Panc1 (cell line): ENCODE data around the gene ELOVL1. TPM values are rescaled to one million over a fixed set of nuclear protein-coding genes. Genes with fewer than 3 reads are reported as not detected.

Experiments
- ATAC-seq: fragments of 200-7000 bp; cut with Tn5 transposase; 2 replicates; pipeline ENCODE4 v1.9.1; 2020; ENCODE audit warnings: mild to moderate bottlenecking, moderate library complexity
- BruUV-seq: library from RNA; stranded (reverse); fragments of 400-500 nt; replicated peaks from 2 replicates; lab custom pipeline; 2021; lab: Mats Ljungman, UMichigan
- CTCF ChIA-PET: fragments of 300-600 bp; sonication (Branson Sonifier 250); formaldehyde crosslinking; loops from one replicate; lab custom pipeline; 2022; ENCODE audit warnings: antibody characterized with exemption; lab: Charles Lee
- POLR2A ChIA-PET: fragments of 300-600 bp; sonication (Branson Sonifier 250); formaldehyde crosslinking; loops from one replicate; lab custom pipeline; 2022; ENCODE audit warnings: antibody characterized with exemption; lab: Charles Lee
- DNase-seq: peaks from one replicate; pipeline ENCODE4 v3.0.0-alpha.2; 2010; ENCODE audit warnings: low read depth, low spot score
- H3K27ac ChIP-seq: 2 replicates; pipeline ENCODE4 v1.5.1; 2011; ENCODE audit warnings: mild to moderate bottlenecking, low read length, inconsistent platforms
- H3K27me3 ChIP-seq: fragments of 200-500 bp; sonication (Bioruptor generic); 2 replicates; pipeline ENCODE4 v1.6.0; 2014; ENCODE audit warnings: low read length, inconsistent platforms; ENCODE audit not compliant: control insufficient read depth, insufficient read depth
- H3K36me3 ChIP-seq: fragments of 200-500 bp; sonication (Bioruptor generic); 2 replicates; pipeline ENCODE4 v1.5.1; 2014; ENCODE audit warnings: inconsistent platforms, mild to moderate bottlenecking, low read length, moderate library complexity; ENCODE audit not compliant: control insufficient read depth, insufficient read depth
- H3K4me1 ChIP-seq: 2 replicates; pipeline ENCODE4 v1.5.1; 2011; ENCODE audit warnings: inconsistent platforms, mild to moderate bottlenecking, low read length, moderate library complexity; ENCODE audit not compliant: control insufficient read depth, insufficient read depth
- H3K4me3 ChIP-seq, 2 experiments: 2 replicates each; pipeline ENCODE4 v1.5.1; 2011 to 2012; ENCODE audit warnings: low read depth in 2 of 2, low read length in 2 of 2, mild to moderate bottlenecking in 2 of 2, inconsistent platforms in 1 of 2, moderate library complexity in 1 of 2
- H3K9me3 ChIP-seq: fragments of 200-500 bp; sonication (Bioruptor generic); 2 replicates; pipeline ENCODE4 v1.5.1; 2014; ENCODE audit warnings: low read depth, mild to moderate bottlenecking, inconsistent platforms, low read length, moderate library complexity; ENCODE audit not compliant: control insufficient read depth, insufficient read depth
- POLR2AphosphoS5 ChIP-seq: IDR thresholded peaks from 2 replicates; pipeline ENCODE4 v1.6.1; 2012; ENCODE audit warnings: mild to moderate bottlenecking, low read depth, low read length, moderate library complexity
- REST ChIP-seq, 2 experiments: IDR thresholded peaks; 2 replicates each; pipeline ENCODE4 v1.6.1; 2011 to 2012; ENCODE audit warnings: low read depth in 2 of 2, control low read depth in 1 of 2, low read length in 1 of 2, mild to moderate bottlenecking in 1 of 2, moderate library complexity in 1 of 2; ENCODE audit not compliant: insufficient read depth in 1 of 2
- SIN3A ChIP-seq: IDR thresholded peaks from 2 replicates; pipeline ENCODE4 v1.6.1; 2012; ENCODE audit warnings: low read depth, mild to moderate bottlenecking, low read length, moderate library complexity, borderline replicate concordance; ENCODE audit not compliant: insufficient read depth
- TCF7L2 ChIP-seq: IDR thresholded peaks from 2 replicates; pipeline ENCODE4 v1.6.1; 2011; ENCODE audit warnings: mild to moderate bottlenecking, low read depth, low read length, inconsistent platforms
- in situ Hi-C: cut with HindIII; loops from 2 replicates; pipeline ENCODE4 v1.10.0; 2016; ENCODE audit warnings: low sequenced_read_pairs, low pct_unique_long_range_greater_than_20kb
- intact Hi-C: fragments of 100-400 bp; cut with micrococcal nuclease; formaldehyde crosslinking; loops from one replicate; pipeline ENCODE4 v1.10.0; 2022; ENCODE audit not compliant: unreplicated experiment
- total RNA-seq: library from RNA; stranded (reverse); gene quantifications from one replicate; pipeline ENCODE4 v1.2.1, GENCODE V29; 2021; ENCODE audit not compliant: unreplicated experiment
- TF ChIP-seq, protein P1 (sequence below): fragments of 450-650 bp; IDR thresholded peaks from 2 replicates; pipeline ENCODE4 v1.5.1; 2017; ENCODE audit warnings: mild to moderate bottlenecking

ELOVL1 gene
- total RNA-seq, 1 experiment from 2014 or later = 105 TPM

DNA sequence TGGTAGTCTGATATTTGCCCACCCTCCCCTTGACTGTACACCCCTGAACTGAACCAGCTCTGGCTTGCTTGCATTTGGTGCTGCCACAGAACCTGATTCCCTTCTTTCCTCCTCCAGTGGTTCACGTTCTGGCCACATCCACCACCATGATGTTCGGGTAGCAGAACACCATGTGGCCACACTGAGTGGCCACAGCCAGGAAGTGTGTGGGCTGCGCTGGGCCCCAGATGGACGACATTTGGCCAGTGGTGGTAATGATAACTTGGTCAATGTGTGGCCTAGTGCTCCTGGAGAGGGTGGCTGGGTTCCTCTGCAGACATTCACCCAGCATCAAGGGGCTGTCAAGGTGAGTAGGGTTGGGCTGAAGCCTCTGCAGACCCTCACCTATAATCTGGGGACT lies 7.2 kb downstream of the ELOVL1 start:
- no peaks in the 10 kb centered on the region for H3K27me3 ChIP-seq
- H3K36me3 ChIP-seq = peaks cover 12% of the 10 kb centered on the region
- no peaks in the 10 kb centered on the region for H3K9me3 ChIP-seq
- no TSS peak for BruUV-seq
- peak overlapping the region; percentile 90 to 95 for H3K4me3 ChIP-seq
- intact Hi-C loops = no loop called here
- peak overlapping the region; percentile 93 for H3K27ac ChIP-seq
- CTCF ChIA-PET = no interaction called here
- POLR2A ChIA-PET = no interaction called here
- DNase-seq (no peak), ATAC-seq (no peak)
- in situ Hi-C loops = no loop called here
- TF ChIP-seq TCF7L2 = no peak
- TF ChIP-seq SIN3A = 0 out of 2 replicates have a peak, but pooled peaks have one; percentile 25
- peaks cover 28% of the 10 kb centered on the region for H3K4me1 ChIP-seq

- POLR2A ChIA-PET = no interaction called here
- DNase-seq = no peak
- in situ Hi-C loops = no loop called here
- TF ChIP-seq REST (IDR thresholded peaks at IDR 0.05; ENCODE audit: insufficient read depth in 1 of 2, low read depth in 2 of 2, low read length in 1 of 2) (no peak), POLR2AphosphoS5 (no peak), SIN3A (no peak), TCF7L2 (no peak)
- TF ChIP-seq, protein P1, sequence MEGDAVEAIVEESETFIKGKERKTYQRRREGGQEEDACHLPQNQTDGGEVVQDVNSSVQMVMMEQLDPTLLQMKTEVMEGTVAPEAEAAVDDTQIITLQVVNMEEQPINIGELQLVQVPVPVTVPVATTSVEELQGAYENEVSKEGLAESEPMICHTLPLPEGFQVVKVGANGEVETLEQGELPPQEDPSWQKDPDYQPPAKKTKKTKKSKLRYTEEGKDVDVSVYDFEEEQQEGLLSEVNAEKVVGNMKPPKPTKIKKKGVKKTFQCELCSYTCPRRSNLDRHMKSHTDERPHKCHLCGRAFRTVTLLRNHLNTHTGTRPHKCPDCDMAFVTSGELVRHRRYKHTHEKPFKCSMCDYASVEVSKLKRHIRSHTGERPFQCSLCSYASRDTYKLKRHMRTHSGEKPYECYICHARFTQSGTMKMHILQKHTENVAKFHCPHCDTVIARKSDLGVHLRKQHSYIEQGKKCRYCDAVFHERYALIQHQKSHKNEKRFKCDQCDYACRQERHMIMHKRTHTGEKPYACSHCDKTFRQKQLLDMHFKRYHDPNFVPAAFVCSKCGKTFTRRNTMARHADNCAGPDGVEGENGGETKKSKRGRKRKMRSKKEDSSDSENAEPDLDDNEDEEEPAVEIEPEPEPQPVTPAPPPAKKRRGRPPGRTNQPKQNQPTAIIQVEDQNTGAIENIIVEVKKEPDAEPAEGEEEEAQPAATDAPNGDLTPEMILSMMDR = no peak
- H3K4me3 ChIP-seq = peak overlapping the region; percentile 90 to 95
- H3K9me3 ChIP-seq = no peaks in the 10 kb centered on the region
- CTCF ChIA-PET = no interaction called here
- peaks cover 28% of the 10 kb centered on the region for H3K4me1 ChIP-seq
- peaks cover 12% of the 10 kb centered on the region for H3K36me3 ChIP-seq
- peak overlapping the region; percentile 93 for H3K27ac ChIP-seq
- intact Hi-C loops = loop anchor here (5.0 kb wide), 1 partner anchor 122 kb away; no protein-coding TSS in a partner anchor
- no peak for ATAC-seq
- BruUV-seq = no TSS peak
- no peaks in the 10 kb centered on the region for H3K27me3 ChIP-seq
Observed at GRCh38 chr1:43359696-43360095, 8.1 kb downstream of the ELOVL1 start.
